GM13976 (cell line): ENCODE measurements around the gene CENATAC.
A peak's percentile ranks its signal among the peaks of the same experiment; 100 is the strongest.
"Not testable (repeated sequence)": the region's sequence is repeated elsewhere in the genome, so short reads cannot be mapped to it uniquely, and the experiment has no call there.

Experiments
- DNase-seq: peaks from one replicate; pipeline ENCODE4 v3.0.0; 2012; ENCODE audit warnings: low spot score
- CTCF ChIP-seq: IDR thresholded peaks from 2 replicates; pipeline ENCODE4 v1.5.1; 2012; ENCODE audit warnings: borderline replicate concordance, mild to moderate bottlenecking; ENCODE audit not compliant: insufficient read depth; ENCODE audit errors: extremely low read depth, missing control alignments, control extremely low read depth
- in situ Hi-C: fragments of 300-500 bp; cut with MboI; formaldehyde crosslinking; loops from one replicate; pipeline ENCODE4 v1.12.0; 2022; ENCODE audit warnings: low sequenced_read_pairs, mixed read lengths, inconsistent platforms; ENCODE audit not compliant: unreplicated experiment

The CENATAC gene

GRCh38 chr11:119012629-119013170, 14.8 kb downstream of the CENATAC start:
- DNase-seq: peak; percentile 16
- no peak for TF ChIP-seq CTCF
- in situ Hi-C loops: no loop called here

GRCh38 chr11:119014209-119014924, 16.4 kb downstream of the CENATAC start:
- no peak for TF ChIP-seq CTCF
- in situ Hi-C loops: no loop called here

GRCh38 chr11:119015054-119015611, 17.2 kb downstream of the CENATAC start:
- no peak for DNase-seq
- TF ChIP-seq CTCF: no peak
- in situ Hi-C loops: no loop called here

More at GRCh38 chr11:119014209-119014924, 16.4 kb downstream of the CENATAC start:
- DNase-seq: peak; percentile 5

GRCh38 chr11:119016216-119017009, 18.5 kb downstream of the CENATAC start:
- in situ Hi-C loops: no loop called here
- no peak for TF ChIP-seq CTCF
- no peak for DNase-seq

- in situ Hi-C loops: not testable (repeated sequence)
These were observed 19.4 kb downstream of the CENATAC start for GRCh38 chr11:119017377-119017776.

GRCh38 chr11:119018074-119018938, 20.4 kb downstream of the CENATAC start, which contains the start of the genes RPS25 and TRAPPC4:
Gene RPS25, minus strand, starts transcription at chr11:119018343. Its CDS starts 59 bp downstream, at chr11:119018284.
Gene TRAPPC4, plus strand, starts transcription at chr11:119018766. Its CDS starts 30 bp downstream, at chr11:119018796.
- in situ Hi-C loops: no loop called here
- peak; percentile 96 for DNase-seq
- no peak for TF ChIP-seq CTCF

More at GRCh38 chr11:119017377-119017776, 19.4 kb downstream of the CENATAC start:
- DNase-seq: not testable (repeated sequence)
